HFF-Myc (cell line): ENCODE data around the gene DLG5.

Source experiments
- DNase-seq: peaks from one replicate; pipeline ENCODE4 v3.0.0-alpha.2; 2011; ENCODE audit warnings: low read depth; ENCODE audit errors: extremely low read depth
- H3K4me3 ChIP-seq: replicated peaks from 2 replicates; pipeline ENCODE4 v1.5.1; 2011; ENCODE audit warnings: low read depth, mild to moderate bottlenecking, control low read depth, low read length
- TF ChIP-seq, protein P1 (sequence below): IDR thresholded peaks from 2 replicates; pipeline ENCODE4 v1.5.1; 2012; ENCODE audit warnings: mild to moderate bottlenecking, low read depth, low read length, control low read depth; ENCODE audit errors: missing control alignments

Gene DLG5

DNA sequence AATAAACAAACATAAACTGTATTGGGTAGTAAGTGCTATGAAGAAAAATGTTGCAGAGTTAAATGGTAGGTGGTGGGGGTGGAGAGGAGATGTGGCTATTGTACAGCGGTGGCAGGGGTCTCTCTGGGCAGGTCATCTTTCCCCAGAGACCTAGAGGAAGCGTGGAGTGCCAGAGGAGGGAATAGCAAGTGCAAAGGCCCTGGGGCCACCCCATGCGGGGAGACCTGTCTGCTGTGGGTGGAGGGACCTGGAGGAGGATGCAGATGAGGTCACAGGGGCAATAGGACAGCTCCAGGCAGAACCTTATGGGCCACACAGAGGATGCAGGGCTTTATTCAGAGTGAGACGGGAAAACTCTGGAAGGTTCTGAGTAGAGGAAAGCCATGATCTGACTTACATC is 47.5 kb downstream of the DLG5 start:
- TF ChIP-seq, protein P1, sequence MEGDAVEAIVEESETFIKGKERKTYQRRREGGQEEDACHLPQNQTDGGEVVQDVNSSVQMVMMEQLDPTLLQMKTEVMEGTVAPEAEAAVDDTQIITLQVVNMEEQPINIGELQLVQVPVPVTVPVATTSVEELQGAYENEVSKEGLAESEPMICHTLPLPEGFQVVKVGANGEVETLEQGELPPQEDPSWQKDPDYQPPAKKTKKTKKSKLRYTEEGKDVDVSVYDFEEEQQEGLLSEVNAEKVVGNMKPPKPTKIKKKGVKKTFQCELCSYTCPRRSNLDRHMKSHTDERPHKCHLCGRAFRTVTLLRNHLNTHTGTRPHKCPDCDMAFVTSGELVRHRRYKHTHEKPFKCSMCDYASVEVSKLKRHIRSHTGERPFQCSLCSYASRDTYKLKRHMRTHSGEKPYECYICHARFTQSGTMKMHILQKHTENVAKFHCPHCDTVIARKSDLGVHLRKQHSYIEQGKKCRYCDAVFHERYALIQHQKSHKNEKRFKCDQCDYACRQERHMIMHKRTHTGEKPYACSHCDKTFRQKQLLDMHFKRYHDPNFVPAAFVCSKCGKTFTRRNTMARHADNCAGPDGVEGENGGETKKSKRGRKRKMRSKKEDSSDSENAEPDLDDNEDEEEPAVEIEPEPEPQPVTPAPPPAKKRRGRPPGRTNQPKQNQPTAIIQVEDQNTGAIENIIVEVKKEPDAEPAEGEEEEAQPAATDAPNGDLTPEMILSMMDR: no peak
- no peak for DNase-seq
- H3K4me3 ChIP-seq: no peak overlapping the region

DNA sequence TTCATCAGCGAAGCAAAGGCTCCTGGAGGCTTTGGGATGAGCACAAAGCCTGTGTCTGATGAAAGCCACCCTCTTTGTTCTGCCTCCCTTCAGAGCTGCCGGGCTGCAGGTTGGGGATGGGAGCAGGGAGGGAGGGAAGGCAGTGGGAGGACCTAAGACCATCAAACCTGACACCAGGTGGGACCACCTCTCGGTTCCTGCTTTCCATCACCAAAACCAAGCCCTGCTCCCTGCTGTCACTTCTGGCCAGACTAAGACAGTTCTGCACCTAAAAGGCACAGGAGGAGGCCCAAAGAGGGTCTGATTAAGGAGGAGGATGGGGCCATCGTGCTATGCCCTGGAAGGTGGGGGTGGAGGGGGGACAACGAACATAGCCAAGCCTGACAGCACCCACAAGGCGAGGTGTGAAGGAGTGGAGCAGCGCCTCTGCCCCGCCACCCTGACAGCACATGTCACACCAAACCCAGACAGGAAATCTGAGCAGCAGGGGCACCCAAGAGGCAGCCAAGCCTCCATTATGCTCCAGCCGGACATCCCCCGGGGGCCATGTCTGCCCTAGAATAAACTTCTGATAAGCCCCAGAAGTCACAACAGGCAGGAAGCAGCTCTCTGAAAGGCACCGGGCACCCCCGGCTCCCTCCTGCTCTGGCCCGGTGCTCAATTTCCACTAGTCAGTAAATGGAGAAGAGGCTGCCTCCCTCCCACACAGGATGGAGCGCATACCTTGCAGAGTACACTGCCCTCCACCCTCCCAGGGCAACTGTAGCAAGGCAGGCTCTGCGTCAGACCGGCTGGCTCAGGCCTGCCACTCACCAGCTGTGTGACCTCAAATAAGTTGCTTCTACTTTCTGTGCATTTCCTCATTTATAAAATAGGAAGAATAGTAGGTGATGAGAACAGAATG is 48.9 kb downstream of the DLG5 start:
- no peak overlapping the region for H3K4me3 ChIP-seq
- no peak for DNase-seq
- TF ChIP-seq, protein P1: no peak

DNA sequence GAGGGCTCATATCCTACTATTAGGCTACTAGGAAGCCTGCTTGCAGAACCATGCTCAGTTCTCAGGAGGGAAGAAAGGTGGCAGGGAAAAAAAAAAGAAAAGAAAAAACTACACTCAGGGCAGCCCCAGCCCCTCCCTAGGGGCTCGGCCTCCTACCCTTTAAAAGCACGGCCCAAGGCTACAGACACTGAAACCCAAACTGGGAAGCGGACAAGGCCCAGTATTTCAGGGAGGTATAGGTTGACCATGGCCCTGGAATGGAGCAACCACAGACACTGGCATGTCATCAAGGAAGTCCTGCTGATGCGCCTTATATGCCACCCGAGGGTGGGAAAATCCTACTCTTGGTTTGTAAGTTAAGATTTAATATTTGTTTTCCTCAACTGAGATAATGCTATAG is 50.8 kb downstream of the DLG5 start:
- no peak for DNase-seq
- TF ChIP-seq, protein P1: no peak
- no peak overlapping the region for H3K4me3 ChIP-seq

- no peak for DNase-seq
- TF ChIP-seq, protein P1: no peak
Observed at GRCh38 chr10:77874872-77875271, 51.7 kb downstream of the DLG5 start.

DNA sequence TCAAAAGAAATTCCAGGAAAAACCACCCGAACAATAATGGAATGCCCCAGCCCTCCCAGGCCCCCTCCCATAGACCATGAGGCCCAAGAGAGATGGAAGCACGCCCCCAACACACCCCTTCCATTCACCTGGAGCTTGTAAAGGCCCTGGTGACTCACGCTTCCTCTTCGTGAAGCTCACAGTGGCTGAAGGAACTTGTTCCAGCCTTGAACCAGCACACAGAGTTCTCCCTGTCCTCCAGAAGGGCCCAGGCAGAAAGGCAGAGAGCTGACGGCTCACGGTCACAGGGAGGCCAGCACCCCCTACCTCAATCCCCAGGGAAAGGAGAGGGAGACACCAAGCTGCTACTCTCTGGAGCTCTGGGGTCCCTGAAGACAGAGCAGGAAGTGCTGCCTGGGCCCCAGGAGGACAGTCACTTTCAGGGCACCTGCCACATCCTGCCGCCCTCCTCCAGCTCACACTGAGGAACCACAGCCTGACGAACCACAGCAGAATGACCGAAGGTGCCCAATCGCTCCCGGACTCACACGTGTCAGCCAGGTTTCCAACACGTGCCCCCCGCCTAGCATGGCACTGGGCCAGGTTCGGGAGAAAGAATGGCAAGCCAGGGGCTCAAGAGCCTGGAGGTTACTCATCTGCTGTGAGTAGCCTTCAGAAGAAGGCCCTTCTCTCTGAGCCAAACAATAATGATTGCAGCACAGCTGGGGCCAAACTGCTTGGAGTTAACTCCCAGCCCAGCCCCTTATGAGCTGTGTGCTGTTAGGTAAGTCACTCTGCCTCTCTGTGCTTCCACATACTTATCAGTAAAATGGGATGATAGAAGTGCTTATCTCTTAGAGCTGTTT is 52.8 kb downstream of the DLG5 start:
- TF ChIP-seq, protein P1: no peak
- no peak overlapping the region for H3K4me3 ChIP-seq
- peak; percentile 70 for DNase-seq

More at GRCh38 chr10:77874872-77875271, 51.7 kb downstream of the DLG5 start:
- H3K4me3 ChIP-seq: no peak overlapping the region

GRCh38 chr10:77872947-77873535 is 53.5 kb downstream of the DLG5 start:
- TF ChIP-seq, protein P1: no peak
- H3K4me3 ChIP-seq: no peak overlapping the region
- DNase-seq: no peak
